Ectodermal cell (in vitro differentiated cells): ENCODE measurements around the gene CNTNAP5.

ENCODE experiments used
- H3K27ac ChIP-seq: 2 replicates; pipeline ENCODE4 v1.7.0; 2013; ENCODE audit warnings: mild to moderate bottlenecking, low read depth, low read length; ENCODE audit not compliant: insufficient read depth, poor library complexity, severe bottlenecking
- H3K27me3 ChIP-seq: 2 replicates; pipeline ENCODE4 v1.7.0; 2013; ENCODE audit warnings: mild to moderate bottlenecking, low read length; ENCODE audit not compliant: insufficient read depth, control insufficient read depth, poor library complexity, severe bottlenecking
- H3K36me3 ChIP-seq: one replicate; pipeline ENCODE4 v1.7.0; 2013; ENCODE audit warnings: low read length; ENCODE audit not compliant: control insufficient read depth, insufficient read depth
- H3K4me1 ChIP-seq: one replicate; pipeline ENCODE4 v1.7.0; 2013; ENCODE audit warnings: low read length; ENCODE audit not compliant: control insufficient read depth, insufficient read depth
- H3K4me3 ChIP-seq: 2 replicates; pipeline ENCODE4 v1.7.0; 2013; ENCODE audit warnings: low read depth, low read length, control low read depth; ENCODE audit not compliant: insufficient read depth
- H3K9me3 ChIP-seq: 2 replicates; pipeline ENCODE4 v1.7.0; 2013; ENCODE audit warnings: mild to moderate bottlenecking, low read length, moderate library complexity; ENCODE audit not compliant: control insufficient read depth
- WGBS, 2 experiments: methylation state at CpG; one replicate each; pipeline ENCODE4 v1.1.7; 2013; ENCODE audit warnings: missing lambda C conversion rate in 2 of 2; 5-methylcytosine and 5-hydroxymethylcytosine counted together

CNTNAP5 gene

GRCh38 chr2:124145982-124146381 lies 120.9 kb downstream of the CNTNAP5 start:
- Histone ChIP-seq H3K36me3 (no peaks in the 10 kb centered on the region), H3K27ac (no peak overlapping the region), H3K27me3 (no peaks in the 10 kb centered on the region), H3K4me3 (no peak overlapping the region), H3K4me1 (no peaks in the 10 kb centered on the region), H3K9me3 (no peaks in the 10 kb centered on the region)
- 93 to 96% methylated on average over 4 of the region's 4 CpGs for WGBS, 2 experiments

GRCh38 chr2:124147552-124147951 lies 122.5 kb downstream of the CNTNAP5 start:
- Histone ChIP-seq H3K36me3 (no peaks in the 10 kb centered on the region), H3K4me1 (no peaks in the 10 kb centered on the region), H3K4me3 (no peak overlapping the region), H3K27ac (no peak overlapping the region), H3K9me3 (no peaks in the 10 kb centered on the region), H3K27me3 (no peaks in the 10 kb centered on the region)
- WGBS, 2 experiments: 69 to 76% methylated on average over 9 of the region's 9 CpGs

GRCh38 chr2:124149571-124149970 lies 124.5 kb downstream of the CNTNAP5 start:
- 89 to 92% methylated on average over 6 of the region's 6 CpGs for WGBS, 2 experiments
- no peaks in the 10 kb centered on the region for H3K4me1 ChIP-seq
- H3K4me3 ChIP-seq: no peak overlapping the region

GRCh38 chr2:124151691-124152090 lies 126.6 kb downstream of the CNTNAP5 start:
- H3K27ac ChIP-seq: no peak overlapping the region
- no peaks in the 10 kb centered on the region for H3K4me1 ChIP-seq
- H3K36me3 ChIP-seq: no peaks in the 10 kb centered on the region
- H3K27me3 ChIP-seq: no peaks in the 10 kb centered on the region
- WGBS, 2 experiments: 85 to 96% methylated on average over 4 of the region's 4 CpGs
- no peaks in the 10 kb centered on the region for H3K9me3 ChIP-seq
- H3K4me3 ChIP-seq: no peak overlapping the region

More at GRCh38 chr2:124149571-124149970, 124.5 kb downstream of the CNTNAP5 start:
- H3K27ac ChIP-seq: no peak overlapping the region
- H3K36me3 ChIP-seq: no peaks in the 10 kb centered on the region
- H3K9me3 ChIP-seq: no peaks in the 10 kb centered on the region
- H3K27me3 ChIP-seq: no peaks in the 10 kb centered on the region

- WGBS, 2 experiments: 96 to 97% methylated on average over 8 of the region's 8 CpGs
- Histone ChIP-seq H3K9me3 (no peaks in the 10 kb centered on the region), H3K4me1 (no peaks in the 10 kb centered on the region), H3K27ac (no peak overlapping the region), H3K27me3 (no peaks in the 10 kb centered on the region), H3K4me3 (no peak overlapping the region), H3K36me3 (no peaks in the 10 kb centered on the region)
Observed at GRCh38 chr2:124153713-124154112, 128.6 kb downstream of the CNTNAP5 start.

- Histone ChIP-seq H3K4me1 (no peaks in the 10 kb centered on the region), H3K36me3 (no peaks in the 10 kb centered on the region), H3K4me3 (no peak overlapping the region), H3K27me3 (no peaks in the 10 kb centered on the region), H3K9me3 (no peaks in the 10 kb centered on the region), H3K27ac (no peak overlapping the region)
- WGBS, 2 experiments: 92 to 94% methylated on average over 1 of the region's 1 CpG
Observed at GRCh38 chr2:124159166-124159565, 134.1 kb downstream of the CNTNAP5 start.

GRCh38 chr2:124161542-124161941 lies 136.5 kb downstream of the CNTNAP5 start:
- no peaks in the 10 kb centered on the region for H3K9me3 ChIP-seq
- no peak overlapping the region for H3K27ac ChIP-seq
- H3K4me3 ChIP-seq: no peak overlapping the region
- H3K27me3 ChIP-seq: no peaks in the 10 kb centered on the region
- no peaks in the 10 kb centered on the region for H3K4me1 ChIP-seq
- H3K36me3 ChIP-seq: no peaks in the 10 kb centered on the region

GRCh38 chr2:124162256-124162655 lies 137.2 kb downstream of the CNTNAP5 start:
- no peak overlapping the region for H3K27ac ChIP-seq
- H3K9me3 ChIP-seq: no peaks in the 10 kb centered on the region
- H3K36me3 ChIP-seq: no peaks in the 10 kb centered on the region
- H3K4me1 ChIP-seq: no peaks in the 10 kb centered on the region
- no peaks in the 10 kb centered on the region for H3K27me3 ChIP-seq
- H3K4me3 ChIP-seq: no peak overlapping the region

- H3K36me3 ChIP-seq: no peaks in the 10 kb centered on the region
- H3K27ac ChIP-seq: no peak overlapping the region
- H3K4me3 ChIP-seq: no peak overlapping the region
- H3K27me3 ChIP-seq: no peaks in the 10 kb centered on the region
- WGBS, 2 experiments: 94 to 100% methylated on average over 2 of the region's 2 CpGs
- H3K4me1 ChIP-seq: no peaks in the 10 kb centered on the region
- no peaks in the 10 kb centered on the region for H3K9me3 ChIP-seq
Observed at GRCh38 chr2:124163840-124164239, 138.8 kb downstream of the CNTNAP5 start.

GRCh38 chr2:124165698-124166097 lies 140.6 kb downstream of the CNTNAP5 start:
- WGBS, 2 experiments: 92 to 93% methylated on average over 4 to 6 of the region's 6 CpGs
- no peaks in the 10 kb centered on the region for H3K27me3 ChIP-seq
- no peaks in the 10 kb centered on the region for H3K36me3 ChIP-seq
- no peaks in the 10 kb centered on the region for H3K4me1 ChIP-seq
- no peak overlapping the region for H3K27ac ChIP-seq
- H3K9me3 ChIP-seq: no peaks in the 10 kb centered on the region
- H3K4me3 ChIP-seq: no peak overlapping the region

GRCh38 chr2:124171472-124172063 lies 146.5 kb downstream of the CNTNAP5 start:
- H3K27me3 ChIP-seq: no peaks in the 10 kb centered on the region
- H3K4me3 ChIP-seq: no peak overlapping the region
- no peaks in the 10 kb centered on the region for H3K36me3 ChIP-seq
- H3K27ac ChIP-seq: no peak overlapping the region
- H3K9me3 ChIP-seq: no peaks in the 10 kb centered on the region
- WGBS, 2 experiments: 93 to 96% methylated on average over 3 of the region's 3 CpGs
- H3K4me1 ChIP-seq: no peaks in the 10 kb centered on the region
